Neural cell (in vitro differentiated cells): ENCODE data around the gene OR1F1.

Source experiments
- CTCF ChIP-seq: fragments of 450-650 bp; IDR thresholded peaks from 2 replicates; pipeline ENCODE4 v1.5.1; 2014; ENCODE audit warnings: antibody characterized with exemption, mild to moderate bottlenecking, moderate library complexity; ENCODE audit not compliant: poor library complexity, severe bottlenecking
- EP300 ChIP-seq: fragments of 450-650 bp; conservative IDR thresholded peaks from 2 replicates; pipeline ENCODE4 v1.6.1; 2014; ENCODE audit warnings: antibody characterized with exemption, mild to moderate bottlenecking, moderate library complexity; ENCODE audit not compliant: poor library complexity, severe bottlenecking
- EZH2 ChIP-seq: fragments of 200-600, 300-800 bp; shearing (Covaris generic), sonication (generic); IDR thresholded peaks from 2 replicates; pipeline ENCODE4 v1.6.1; 2014; ENCODE audit warnings: antibody characterized with exemption, low read length, borderline replicate concordance, mild to moderate bottlenecking; ENCODE audit not compliant: insufficient read depth, poor library complexity, severe bottlenecking
- MXI1 ChIP-seq: fragments of 450-650 bp; conservative IDR thresholded peaks from 2 replicates; pipeline ENCODE4 v1.6.1; 2014; ENCODE audit warnings: antibody characterized with exemption, mild to moderate bottlenecking; ENCODE audit not compliant: poor library complexity, severe bottlenecking
- POLR2AphosphoS5 ChIP-seq: IDR thresholded peaks from 2 replicates; pipeline ENCODE4 v1.6.1; 2012
- RAD21 ChIP-seq: fragments of 450-650 bp; conservative IDR thresholded peaks from 2 replicates; pipeline ENCODE4 v1.6.1; 2014; ENCODE audit warnings: antibody characterized with exemption, mild to moderate bottlenecking, moderate library complexity
- REST ChIP-seq: IDR thresholded peaks from 2 replicates; pipeline ENCODE4 v1.6.1; 2012; ENCODE audit warnings: borderline replicate concordance
- TAF1 ChIP-seq: IDR thresholded peaks from 2 replicates; pipeline ENCODE4 v1.6.1; 2012; ENCODE audit warnings: low read depth

GRCh38 chr16:3142327-3142726 lies 45.7 kb upstream of the OR1F1 start:
- TF ChIP-seq CTCF (no peak), TAF1 (no peak), EP300 (no peak), EZH2 (no peak), POLR2AphosphoS5 (no peak), RAD21 (no peak), MXI1 (no peak), REST (no peak)
